HEK293 (cell line): ENCODE measurements around the gene C20orf204.

Experiments used
- CTCF ChIA-PET: fragments of 350-600 bp; formaldehyde crosslinking; extraction: SDS; loops from one replicate; lab custom pipeline; 2021; ENCODE audit warnings: antibody characterized with exemption; lab: Yijun Ruan, JAX
- POLR2A ChIA-PET: fragments of 300-600 bp; formaldehyde crosslinking; extraction: SDS; loops from one replicate; lab custom pipeline; 2020; ENCODE audit warnings: antibody characterized with exemption, inconsistent platforms; lab: Yijun Ruan, JAX
- H3K27ac ChIP-seq: fragments of 200-500 bp; sonication (Bioruptor generic); 2 replicates; pipeline ENCODE4 v1.5.1; 2014; ENCODE audit warnings: low read depth, low read length, control low read depth, inconsistent platforms; ENCODE audit errors: extremely low read depth
- H3K36me3 ChIP-seq, 2 experiments: fragments of 200-500 bp in 1 of 2; sonication (Bioruptor generic) in 1 of 2; 1 replicate in 1 of 2; 2 replicates in 1 of 2; pipeline ENCODE4 v1.5.1; 2014 to 2017; ENCODE audit warnings: inconsistent platforms in 2 of 2, low read length in 2 of 2; ENCODE audit not compliant: control insufficient read depth in 2 of 2, insufficient read depth in 1 of 2
- H3K4me1 ChIP-seq: fragments of 200-500 bp; sonication (Bioruptor generic); 2 replicates; pipeline ENCODE4 v1.5.1; 2014; ENCODE audit warnings: mild to moderate bottlenecking, low read length, inconsistent platforms; ENCODE audit not compliant: control insufficient read depth, insufficient read depth
- H3K4me3 ChIP-seq: 2 replicates; pipeline ENCODE4 v1.5.1; 2011; ENCODE audit warnings: low read depth, mild to moderate bottlenecking, control low read depth, low read length, moderate library complexity
- H3K9me3 ChIP-seq: fragments of 200-500 bp; sonication (Bioruptor generic); 2 replicates; pipeline ENCODE4 v1.5.1; 2014; ENCODE audit warnings: low read depth, low read length, inconsistent platforms; ENCODE audit not compliant: control insufficient read depth, insufficient read depth
- GLI4 ChIP-seq: fragments of 450-650 bp; formaldehyde crosslinking; IDR thresholded peaks from 2 replicates; pipeline ENCODE4 v1.5.1; 2016; ENCODE audit warnings: missing biosample characterization, missing genetic modification characterization
- GLIS1 ChIP-seq: fragments of 450-650 bp; formaldehyde crosslinking; IDR thresholded peaks from 2 replicates; pipeline ENCODE4 v1.5.1; 2016; ENCODE audit warnings: missing biosample characterization, missing genetic modification characterization
- GLIS2 ChIP-seq: fragments of 450-650 bp; formaldehyde crosslinking; IDR thresholded peaks from 2 replicates; pipeline ENCODE4 v1.5.1; 2016; ENCODE audit warnings: missing biosample characterization, missing genetic modification characterization
- HIC1 ChIP-seq: fragments of 450-650 bp; formaldehyde crosslinking; IDR thresholded peaks from 2 replicates; pipeline ENCODE4 v1.5.1; 2016; ENCODE audit warnings: missing biosample characterization, missing genetic modification characterization
- ZBTB10 ChIP-seq: fragments of 450-650 bp; formaldehyde crosslinking; IDR thresholded peaks from 2 replicates; pipeline ENCODE4 v1.5.1; 2016; ENCODE audit warnings: missing biosample characterization, missing genetic modification characterization
- ZFP3 ChIP-seq: fragments of 450-650 bp; formaldehyde crosslinking; IDR thresholded peaks from 2 replicates; pipeline ENCODE4 v1.5.1; 2016; ENCODE audit warnings: low read depth, missing biosample characterization, missing genetic modification characterization
- ZIC2 ChIP-seq: fragments of 450-650 bp; formaldehyde crosslinking; IDR thresholded peaks from 2 replicates; pipeline ENCODE4 v1.5.1; 2016; ENCODE audit warnings: missing biosample characterization, missing genetic modification characterization
- ZNF138 ChIP-seq: fragments of 450-650 bp; formaldehyde crosslinking; IDR thresholded peaks from 2 replicates; pipeline ENCODE4 v1.5.1; 2016; ENCODE audit warnings: missing biosample characterization, missing genetic modification characterization, borderline replicate concordance
- ZNF221 ChIP-seq: fragments of 450-650 bp; formaldehyde crosslinking; IDR thresholded peaks from 2 replicates; pipeline ENCODE4 v1.5.1; 2017; ENCODE audit warnings: missing biosample characterization, missing genetic modification characterization, borderline replicate concordance
- ZNF398 ChIP-seq: fragments of 450-650 bp; formaldehyde crosslinking; IDR thresholded peaks from 2 replicates; pipeline ENCODE4 v1.5.1; 2017; ENCODE audit warnings: missing biosample characterization, missing genetic modification characterization
- ZNF513 ChIP-seq: fragments of 450-650 bp; IDR thresholded peaks from 2 replicates; pipeline ENCODE4 v1.5.1; 2018; ENCODE audit warnings: missing biosample characterization, missing genetic modification characterization
- ZNF585B ChIP-seq: fragments of 450-650 bp; formaldehyde crosslinking; IDR thresholded peaks from 2 replicates; pipeline ENCODE4 v1.5.1; 2016; ENCODE audit warnings: missing biosample characterization, missing genetic modification characterization
- ZNF658 ChIP-seq: fragments of 450-650 bp; formaldehyde crosslinking; IDR thresholded peaks from 2 replicates; pipeline ENCODE4; 2016; ENCODE audit warnings: missing biosample characterization, missing genetic modification characterization
- ZNF664 ChIP-seq: fragments of 450-650 bp; formaldehyde crosslinking; IDR thresholded peaks from 2 replicates; pipeline ENCODE4 v1.5.1; 2016; ENCODE audit warnings: missing biosample characterization, missing genetic modification characterization
- ZXDB ChIP-seq: fragments of 450-650 bp; formaldehyde crosslinking; IDR thresholded peaks from 2 replicates; pipeline ENCODE4 v1.5.1; 2016; ENCODE audit warnings: missing biosample characterization, missing genetic modification characterization

The C20orf204 gene

GRCh38 chr20:64076061-64076997 is 40.3 kb downstream of the C20orf204 start:
- TF ChIP-seq ZNF398 (tag by site-specific recombination) (no peak), ZNF138 (tag by site-specific recombination) (no peak), ZIC2 (tag by site-specific recombination) (0 out of 2 replicates have a peak, but pooled peaks have one; percentile 29), GLIS1 (tag by site-specific recombination) (0 out of 2 replicates have a peak, but pooled peaks have one; percentile 8)
- Histone ChIP-seq H3K4me1 (peaks cover 10% of the 10 kb centered on the region), H3K36me3 (peaks cover 0 to 22% of the 10 kb centered on the region in 2 experiments; a peak in 1 of 3 replicates), H3K9me3 (no peaks in the 10 kb centered on the region), H3K4me3 (no peak overlapping the region), H3K27ac (no peak overlapping the region)
- POLR2A ChIA-PET: interaction anchor here (0.5 to 0.6 kb wide), 2 partner anchors 14 to 17 kb away, joined by 3 read pairs; no protein-coding TSS in a partner anchor
- CTCF ChIA-PET: interaction anchor here (0.5 to 0.7 kb wide), 2 partner anchors 37 to 65 kb away, joined by 3 read pairs; no protein-coding TSS in a partner anchor

- H3K9me3 ChIP-seq: no peaks in the 10 kb centered on the region
- H3K4me1 ChIP-seq: peaks cover 10% of the 10 kb centered on the region
- no peak overlapping the region for H3K27ac ChIP-seq
- H3K36me3 ChIP-seq: peaks cover 0 to 17% of the 10 kb centered on the region in 2 experiments; a peak in 1 of 3 replicates
- no peak overlapping the region for H3K4me3 ChIP-seq
- TF ChIP-seq ZNF658 (tag by site-specific recombination): no peak
- TF ChIP-seq ZNF221: no peak
- no peak for TF ChIP-seq GLI4 (tag by site-specific recombination)
- no peak for TF ChIP-seq ZNF664 (tag by site-specific recombination)
- CTCF ChIA-PET: no interaction called here
- POLR2A ChIA-PET: no interaction called here
Measured at GRCh38 chr20:64077094-64077493, 41.1 kb downstream of the C20orf204 start.

- Histone ChIP-seq H3K36me3 (peaks cover 0 to 13% of the 10 kb centered on the region in 2 experiments; a peak in 1 of 3 replicates), H3K27ac (no peak overlapping the region), H3K4me3 (no peak overlapping the region), H3K4me1 (peaks cover 10% of the 10 kb centered on the region), H3K9me3 (no peaks in the 10 kb centered on the region)
- TF ChIP-seq ZNF585B (tag by site-specific recombination) (no peak), ZNF513 (tag by site-specific recombination) (no peak), HIC1 (tag by site-specific recombination) (peak; percentile 65; the same call in 1 of the 2 replicates), GLIS2 (tag by site-specific recombination) (peak; percentile 46; the same call in 1 of the 2 replicates), ZFP3 (no peak), ZBTB10 (tag by site-specific recombination) (peak; percentile 28; the same call in 1 of the 2 replicates), ZXDB (tag by site-specific recombination) (no peak)
- POLR2A ChIA-PET: interaction anchor here (1.4 kb wide), 1 partner anchor 15 kb away, joined by 4 read pairs; no protein-coding TSS in a partner anchor
- CTCF ChIA-PET: interaction anchor here (1.0 kb wide), 1 partner anchor 97 kb away, joined by 4 read pairs; the partner anchor contains the start of gene PRPF6
Measured at GRCh38 chr20:64077541-64077875, 41.5 kb downstream of the C20orf204 start.
